Ovary (tissue), 9 donors: ENCODE results near the gene PROB1. TPM values are rescaled to one million over a fixed set of nuclear protein-coding genes. Genes with fewer than 3 reads are reported as not detected.
A peak's percentile ranks its signal among the peaks of the same experiment; 100 is the strongest.

Experiments used
- DNase-seq, 5 donors: peaks; one replicate each; pipeline ENCODE4 v3.0.0-alpha.2; 2019 to 2020
- H3K27ac ChIP-seq, 2 donors: fragments of 200-600 bp; one replicate each; pipeline versions ENCODE4 v1.5.1 to v1.8.0; 2019 to 2022
- H3K27me3 ChIP-seq: fragments of 200-600 bp; one replicate; pipeline ENCODE4 v1.8.0; 2022
- H3K36me3 ChIP-seq: fragments of 200-600 bp; sonication (generic); one replicate; pipeline ENCODE4 v1.5.1; 2019
- H3K4me1 ChIP-seq: one replicate; pipeline ENCODE4 v1.8.1; 2013; ENCODE audit warnings: mild to moderate bottlenecking, moderate library complexity; ENCODE audit not compliant: insufficient read depth
- H3K4me3 ChIP-seq: fragments of 200-600 bp; sonication (generic); one replicate; pipeline ENCODE4 v1.5.1; 2017
- H3K9me3 ChIP-seq, 2 donors: fragments of 200-600 bp in 1 of 2; sonication (generic) in 1 of 2; one replicate each; pipeline versions ENCODE4 v1.5.1 to v1.8.1; 2013 to 2019; ENCODE audit warnings: mild to moderate bottlenecking in 1 of 2, moderate library complexity in 1 of 2
- CTCF ChIP-seq, 3 donors: fragments of 450-650 bp in 2 of 3; fragments of 200-600 bp in 1 of 3; IDR thresholded peaks; one replicate each; pipeline versions ENCODE4 v1.5.1 to v1.8.0; 2016 to 2022; ENCODE audit warnings: antibody characterized with exemption in 3 of 3, mild to moderate bottlenecking in 1 of 3
- EP300 ChIP-seq: sonication (generic); formaldehyde crosslinking; IDR thresholded peaks from one replicate; pipeline ENCODE4 v1.6.1; 2017; ENCODE audit warnings: antibody characterized with exemption
- POLR2A ChIP-seq: fragments of 450-650 bp; IDR thresholded peaks from one replicate; pipeline ENCODE4 v1.6.1; 2017; ENCODE audit warnings: antibody characterized with exemption, mild to moderate bottlenecking, moderate library complexity
- whole genome bisulfite sequencing, 3 donors: extraction: QIAGEN DNeasy Blood & Tissue Kit in 1 of 3; methylation state at CpG; one replicate each; pipeline versions ENCODE4 v1.1.5 to v1.1.7; 2013 to 2017; 5-methylcytosine and 5-hydroxymethylcytosine counted together
- intact Hi-C, 4 donors: fragments of 100-400 bp; cut with DNase I; formaldehyde crosslinking; loops; one replicate each; pipeline versions ENCODE4 v1.11.0 to v1.15.1; 2022 to 2023
- polyA plus RNA-seq, 2 donors: library from polyadenylated mRNA; stranded (reverse); fragments of 200-250 nt in 1 of 2; fragments of 350-450 nt in 1 of 2; fragmentation: Illumina TruSeq in 1 of 2; extraction: RNeasy Lipid Tissue Mini Kit (QIAGEN cat#74804) in 1 of 2; gene quantifications; one replicate each; pipeline ENCODE4 v1.2.3, GENCODE V29; 2013 to 2014
- total RNA-seq, 7 donors: library from RNA; depleted of rRNA in 2 of 7; stranded (reverse); fragments of >200 nt in 2 of 7; fragmentation: NEBNext Ultra II Directional in 3 of 7; extraction: Animal tissue kit (Norgen Biotek cat#: 25700) in 3 of 7; gene quantifications; one replicate each; pipeline versions ENCODE4 v1.1.0 to v1.2.4, GENCODE V29; 2016 to 2023
- donor health status: DM: no; HTN: no; CAD: no; lungs with moderate emphysema.
- donor health status: DM: no; HTN: no; CAD: no.
- donor health status: Bipolar disorder and iron deficiency.
- donor health status: DM: yes; HTN: yes; CAD: no.
- donor health status: DM: no; HTN: no; CAD: no.
- donor health status: DM: yes; HTN: yes; CAD: no.

PROB1 gene
- total and polyA plus RNA-seq, 9 donors = 0.60 to 2.0 (median 1.0) TPM

GRCh38 chr5:139418793-139419192 lies 23.9 kb upstream of the PROB1 start:
- Histone ChIP-seq H3K4me1 (peaks cover 5% of the 10 kb centered on the region), H3K36me3 (no peaks in the 10 kb centered on the region), H3K9me3 (no peaks in the 10 kb centered on the region), H3K27ac (no peak overlapping the region), H3K4me3 (no peak overlapping the region), H3K27me3 (no peaks in the 10 kb centered on the region)
- intact Hi-C loops = loop anchor here in 1 of 4 donors (5.0 kb wide), 1 partner anchor 99 kb away; no protein-coding TSS in a partner anchor
- 88 to 96% (median 91%) methylated on average over 1 of the region's 1 CpG for WGBS, 3 donors
- no peak for DNase-seq
- TF ChIP-seq POLR2A (no peak), CTCF (IDR thresholded peaks at IDR 0.05) (no peak), EP300 (no peak)

GRCh38 chr5:139417214-139417613 lies 22.3 kb upstream of the PROB1 start:
- Histone ChIP-seq H3K36me3 (no peaks in the 10 kb centered on the region), H3K9me3 (no peaks in the 10 kb centered on the region), H3K4me3 (no peak overlapping the region), H3K27me3 (no peaks in the 10 kb centered on the region), H3K27ac (no peak overlapping the region), H3K4me1 (peaks cover 5% of the 10 kb centered on the region)
- TF ChIP-seq CTCF (IDR thresholded peaks at IDR 0.05) (no peak), EP300 (no peak), POLR2A (no peak)
- intact Hi-C loops = loop anchor here in 1 of 4 donors (5.0 kb wide), 1 partner anchor 100 kb away; no protein-coding TSS in a partner anchor
- 17 to 27% (median 25%) methylated on average over 4 of the region's 4 CpGs for WGBS, 3 donors
- peak in 2 of 5 donors; percentile 50 to 52 for DNase-seq

GRCh38 chr5:139416651-139417050 lies 21.7 kb upstream of the PROB1 start:
- WGBS, 3 donors = 71 to 82% (median 80%) methylated on average over 9 of the region's 9 CpGs
- no peak for DNase-seq
- no peak for TF ChIP-seq EP300
- TF ChIP-seq POLR2A = no peak
- TF ChIP-seq CTCF (IDR thresholded peaks at IDR 0.05) = no peak
- H3K4me1 ChIP-seq = peaks cover 5% of the 10 kb centered on the region
- intact Hi-C loops = loop anchor here in 1 of 4 donors (5.0 kb wide), 1 partner anchor 101 kb away; no protein-coding TSS in a partner anchor
- peak overlapping the region in 1 of 2 donors; percentile 4 for H3K27ac ChIP-seq
- H3K9me3 ChIP-seq = no peaks in the 10 kb centered on the region
- no peaks in the 10 kb centered on the region for H3K36me3 ChIP-seq
- H3K4me3 ChIP-seq = no peak overlapping the region
- no peaks in the 10 kb centered on the region for H3K27me3 ChIP-seq

GRCh38 chr5:139415869-139416268 lies 21.0 kb upstream of the PROB1 start:
- no peak overlapping the region for H3K27ac ChIP-seq
- TF ChIP-seq EP300 (no peak), CTCF (IDR thresholded peaks at IDR 0.05) (no peak), POLR2A (no peak)
- no peaks in the 10 kb centered on the region for H3K36me3 ChIP-seq
- DNase-seq = no peak
- no peaks in the 10 kb centered on the region for H3K9me3 ChIP-seq
- H3K4me1 ChIP-seq = peaks cover 5% of the 10 kb centered on the region
- intact Hi-C loops = loop anchor here in 1 of 4 donors (5.0 kb wide), 1 partner anchor 101 kb away; no protein-coding TSS in a partner anchor
- no peak overlapping the region for H3K4me3 ChIP-seq
- no peaks in the 10 kb centered on the region for H3K27me3 ChIP-seq
